BE2C (cell line): Measurements from ENCODE around the gene ZNF736.
"Not testable (repeated sequence)": the region's sequence is repeated elsewhere in the genome, so short reads cannot be mapped to it uniquely, and the experiment has no call there.

Source experiments
- DNase-seq: peaks from one replicate; pipeline ENCODE4 v3.0.0-alpha.2; 2020
- H3K27me3 ChIP-seq: fragments of 250-450 bp; sonication (Bioruptor Pico); 2 replicates; pipeline ENCODE4 v1.5.1; 2020; ENCODE audit warnings: mild to moderate bottlenecking
- H3K36me3 ChIP-seq: fragments of 250-450 bp; sonication (Bioruptor Pico); 2 replicates; pipeline ENCODE4 v1.5.1; 2020; ENCODE audit warnings: mild to moderate bottlenecking
- H3K4me1 ChIP-seq: fragments of 250-450 bp; sonication (Bioruptor Pico); 2 replicates; pipeline ENCODE4 v1.5.1; 2020
- H3K4me3 ChIP-seq: 2 replicates; pipeline ENCODE4 v1.5.1; 2011; ENCODE audit warnings: low read depth, low read length
- H3K9me3 ChIP-seq: fragments of 250-450 bp; sonication (Bioruptor Pico); 2 replicates; pipeline ENCODE4 v1.5.1; 2020
- TF ChIP-seq, protein P1 (sequence below): IDR thresholded peaks from 2 replicates; pipeline ENCODE4 v1.5.1; 2012; ENCODE audit warnings: mild to moderate bottlenecking, low read depth, low read length

Gene ZNF736

DNA sequence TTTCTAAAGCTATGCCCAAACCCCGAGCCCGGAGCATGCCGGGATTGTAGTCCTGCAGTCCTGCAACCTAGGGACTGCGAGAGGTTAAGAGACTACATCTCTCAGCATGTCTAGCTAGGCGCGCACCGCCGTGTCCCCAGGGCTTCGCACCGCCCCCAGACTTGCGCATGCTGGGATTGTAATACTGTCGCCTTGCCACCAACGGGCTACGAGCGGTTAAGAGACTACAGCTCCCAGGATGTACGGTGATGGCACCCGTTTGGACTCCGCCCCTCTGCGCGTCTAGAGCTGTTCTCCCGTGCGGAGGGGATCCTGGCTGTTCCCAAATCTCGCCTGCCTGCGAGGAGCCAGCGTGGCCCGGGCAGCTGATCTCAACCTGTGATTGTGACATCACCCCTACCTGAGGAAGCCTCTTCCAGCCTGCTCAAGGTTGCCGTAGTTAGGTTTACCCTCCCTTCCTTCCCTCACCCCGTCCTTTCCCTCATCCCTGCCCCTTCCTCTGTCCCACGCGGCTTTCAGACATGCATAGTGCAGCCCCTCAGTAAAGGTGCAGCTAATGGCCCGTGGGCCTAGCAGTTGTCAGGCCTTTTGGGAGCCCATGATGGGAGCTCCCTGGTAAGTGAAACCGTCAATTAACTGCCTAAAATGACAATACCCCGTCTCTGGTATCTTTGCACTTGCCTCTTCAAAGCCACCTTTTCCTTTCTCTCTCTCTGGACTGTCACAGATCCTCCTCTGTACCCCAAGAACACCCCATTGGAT is 6.3 kb upstream of the ZNF736 start:
- peak; percentile 85 for DNase-seq
- Histone ChIP-seq H3K9me3 (no peaks in the 10 kb centered on the region), H3K4me3 (peak overlapping the region; percentile 65)

DNA sequence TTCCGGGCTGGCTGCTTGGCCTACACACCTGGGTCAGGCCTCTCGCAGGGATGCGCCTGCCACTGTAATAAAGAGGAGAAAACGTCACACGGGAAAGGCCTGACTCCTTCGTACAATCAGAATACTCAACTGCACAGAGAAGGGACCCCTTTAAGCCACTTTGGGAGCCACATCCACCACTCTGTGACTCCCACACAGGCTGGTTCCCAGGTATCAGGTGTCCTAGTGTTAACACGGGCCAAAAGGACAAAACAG is 5.8 kb upstream of the ZNF736 start:
- H3K9me3 ChIP-seq = no peaks in the 10 kb centered on the region
- H3K4me3 ChIP-seq = peak overlapping the region; percentile 65; the same call in 1 of the 2 replicates
- H3K36me3 ChIP-seq = no peaks in the 10 kb centered on the region
- DNase-seq = no peak
- TF ChIP-seq, protein P1, sequence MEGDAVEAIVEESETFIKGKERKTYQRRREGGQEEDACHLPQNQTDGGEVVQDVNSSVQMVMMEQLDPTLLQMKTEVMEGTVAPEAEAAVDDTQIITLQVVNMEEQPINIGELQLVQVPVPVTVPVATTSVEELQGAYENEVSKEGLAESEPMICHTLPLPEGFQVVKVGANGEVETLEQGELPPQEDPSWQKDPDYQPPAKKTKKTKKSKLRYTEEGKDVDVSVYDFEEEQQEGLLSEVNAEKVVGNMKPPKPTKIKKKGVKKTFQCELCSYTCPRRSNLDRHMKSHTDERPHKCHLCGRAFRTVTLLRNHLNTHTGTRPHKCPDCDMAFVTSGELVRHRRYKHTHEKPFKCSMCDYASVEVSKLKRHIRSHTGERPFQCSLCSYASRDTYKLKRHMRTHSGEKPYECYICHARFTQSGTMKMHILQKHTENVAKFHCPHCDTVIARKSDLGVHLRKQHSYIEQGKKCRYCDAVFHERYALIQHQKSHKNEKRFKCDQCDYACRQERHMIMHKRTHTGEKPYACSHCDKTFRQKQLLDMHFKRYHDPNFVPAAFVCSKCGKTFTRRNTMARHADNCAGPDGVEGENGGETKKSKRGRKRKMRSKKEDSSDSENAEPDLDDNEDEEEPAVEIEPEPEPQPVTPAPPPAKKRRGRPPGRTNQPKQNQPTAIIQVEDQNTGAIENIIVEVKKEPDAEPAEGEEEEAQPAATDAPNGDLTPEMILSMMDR = no peak
- no peaks in the 10 kb centered on the region for H3K27me3 ChIP-seq
- no peaks in the 10 kb centered on the region for H3K4me1 ChIP-seq

More for the DNA sequence above, 6.3 kb upstream of the ZNF736 start:
- H3K36me3 ChIP-seq = no peaks in the 10 kb centered on the region
- TF ChIP-seq, protein P1 = no peak; the same call in 1 of the 2 replicates
- H3K4me1 ChIP-seq = no peaks in the 10 kb centered on the region
- H3K27me3 ChIP-seq = no peaks in the 10 kb centered on the region

DNA sequence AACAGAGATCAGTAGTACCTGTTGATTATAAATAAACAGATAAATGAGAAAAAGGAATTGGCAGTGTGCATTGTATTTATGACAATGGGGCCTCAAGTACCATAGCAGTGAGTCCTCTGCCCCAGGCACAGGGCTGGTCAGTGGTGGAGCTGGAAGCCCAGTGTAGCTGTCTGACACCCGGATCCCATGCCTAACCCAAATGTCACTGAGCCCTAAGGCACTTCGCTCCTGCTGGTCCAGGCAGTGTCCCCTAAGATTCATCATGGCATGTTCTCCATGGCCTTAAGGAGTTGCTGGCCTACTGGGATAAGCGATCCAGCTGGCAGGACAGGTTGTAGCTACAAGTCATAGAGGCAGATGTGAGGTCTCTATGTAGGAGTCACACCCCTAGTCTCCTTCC is 3.3 kb upstream of the ZNF736 start:
- H3K9me3 ChIP-seq = no peaks in the 10 kb centered on the region
- no peak for DNase-seq

DNA sequence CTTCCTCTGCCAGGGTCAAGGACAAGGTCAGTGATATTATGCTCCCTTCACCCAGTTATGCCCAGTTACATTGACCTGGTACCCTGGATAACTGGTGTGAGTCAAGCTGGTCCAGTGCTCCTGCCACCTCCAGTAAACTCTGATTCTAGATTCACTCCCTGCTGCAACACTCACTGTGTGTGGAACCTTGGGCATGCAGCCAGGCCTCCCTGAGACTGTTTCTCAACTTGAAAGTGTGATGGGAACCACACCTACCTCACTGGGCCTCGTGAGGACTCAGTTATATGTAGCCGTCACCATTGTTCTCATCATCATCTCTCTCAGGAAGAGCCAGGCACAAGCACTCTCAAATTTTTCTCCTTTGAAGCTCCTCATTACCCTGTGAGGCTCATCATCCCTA is 935 bp upstream of the ZNF736 start:
- Histone ChIP-seq H3K4me1 (no peaks in the 10 kb centered on the region; the same call in 1 of the 2 replicates), H3K27me3 (no peaks in the 10 kb centered on the region), H3K9me3 (no peaks in the 10 kb centered on the region), H3K4me3 (no peak overlapping the region), H3K36me3 (no peaks in the 10 kb centered on the region)
- no peak for DNase-seq
- TF ChIP-seq, protein P1 = no peak

More for the DNA sequence above, 3.3 kb upstream of the ZNF736 start:
- Histone ChIP-seq H3K4me1 (no peaks in the 10 kb centered on the region; the same call in 1 of the 2 replicates), H3K36me3 (no peaks in the 10 kb centered on the region), H3K27me3 (no peaks in the 10 kb centered on the region), H3K4me3 (no peak overlapping the region)
- TF ChIP-seq, protein P1 = no peak

DNA sequence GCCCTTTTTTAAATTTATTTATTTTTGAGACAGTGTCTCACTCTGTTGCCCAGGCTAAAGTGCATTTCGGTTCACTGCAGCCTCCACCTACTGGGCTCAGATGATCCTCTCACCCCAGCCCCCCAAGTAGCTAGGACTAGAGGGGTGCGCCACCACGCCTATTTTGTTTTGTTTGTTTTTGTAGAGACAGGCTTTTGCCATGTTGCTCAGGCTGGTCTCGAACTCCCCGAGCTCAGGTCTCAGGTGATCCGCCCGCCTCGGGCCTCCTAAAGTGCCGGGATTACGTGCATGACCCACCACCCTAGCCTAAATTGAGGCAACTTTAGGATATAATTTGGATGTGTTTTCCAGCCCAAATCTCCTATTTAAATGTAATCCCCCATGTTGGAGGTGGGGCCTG is 805 bp downstream of the ZNF736 start:
- no peaks in the 10 kb centered on the region; the same call in 1 of the 2 replicates for H3K4me1 ChIP-seq
- TF ChIP-seq, protein P1 = no peak
- no peaks in the 10 kb centered on the region for H3K27me3 ChIP-seq
- H3K4me3 ChIP-seq = peak overlapping the region; percentile 87
- H3K36me3 ChIP-seq = no peaks in the 10 kb centered on the region
- DNase-seq = no peak
- no peaks in the 10 kb centered on the region for H3K9me3 ChIP-seq

DNA sequence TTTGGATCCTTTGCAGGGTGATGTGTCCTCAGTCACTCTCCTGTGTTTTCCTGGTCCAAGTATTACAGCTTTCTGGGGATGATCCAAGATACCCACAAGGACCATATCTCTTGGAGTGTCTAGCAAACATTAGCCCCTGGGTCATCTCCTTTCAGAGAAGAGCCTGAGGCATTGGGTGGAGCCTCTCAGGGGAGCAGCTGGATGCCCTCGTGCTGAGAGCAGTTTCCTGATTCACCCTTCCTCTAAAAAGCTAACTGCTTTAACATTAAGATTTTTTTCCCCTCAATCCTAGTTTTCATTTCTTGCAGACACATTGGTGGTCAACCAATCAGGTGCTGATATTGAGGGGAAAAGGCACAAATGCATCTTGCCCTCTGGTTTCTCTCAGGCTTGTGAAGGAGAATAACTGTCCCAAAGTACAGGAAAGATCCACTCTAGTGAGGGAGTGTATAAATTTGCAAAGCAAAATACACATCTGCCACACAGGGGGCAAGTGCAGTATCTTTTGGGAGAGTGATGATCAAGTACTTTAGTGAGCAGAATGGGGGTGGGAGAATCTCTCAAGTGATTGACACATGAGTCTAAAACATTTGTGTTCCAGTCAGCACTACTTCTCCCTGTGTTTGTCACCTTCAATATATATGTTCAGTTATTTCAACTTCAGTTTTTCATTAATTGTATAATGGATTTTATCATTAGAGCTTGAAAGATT is 2.4 kb downstream of the ZNF736 start:
- H3K4me1 ChIP-seq, DNase-seq, H3K27me3 ChIP-seq, H3K9me3 ChIP-seq, H3K36me3 ChIP-seq, H3K4me3 ChIP-seq: not testable (repeated sequence)
